HEK293T (cell line): ENCODE data around the gene MTG2.

Source experiments
- ARNT ChIP-seq: fragments of 450-650 bp; IDR thresholded peaks from 2 replicates; pipeline ENCODE4 v1.6.1; 2017; ENCODE audit warnings: mild to moderate bottlenecking
- BHLHE40 ChIP-seq: fragments of 450-650 bp; IDR thresholded peaks from 2 replicates; pipeline ENCODE4 v1.6.1; 2016; ENCODE audit warnings: mild to moderate bottlenecking, moderate library complexity, borderline replicate concordance
- CTBP1 ChIP-seq: fragments of 450-650 bp; IDR thresholded peaks from 2 replicates; pipeline ENCODE4 v1.6.1; 2016; ENCODE audit warnings: borderline replicate concordance
- ELF4 ChIP-seq: fragments of 450-650 bp; IDR thresholded peaks from 2 replicates; pipeline ENCODE4 v1.6.1; 2017; ENCODE audit warnings: antibody characterized with exemption
- FOXK2 ChIP-seq: fragments of 450-650 bp; IDR thresholded peaks from 2 replicates; pipeline ENCODE4 v1.6.1; 2016; ENCODE audit warnings: mild to moderate bottlenecking
- FOXM1 ChIP-seq: fragments of 450-650 bp; IDR thresholded peaks from 2 replicates; pipeline ENCODE4 v1.6.1; 2017; ENCODE audit warnings: mild to moderate bottlenecking, borderline replicate concordance
- L3MBTL2 ChIP-seq: fragments of 450-650 bp; conservative IDR thresholded peaks from 2 replicates; pipeline ENCODE4 v1.6.1; 2016; ENCODE audit warnings: mild to moderate bottlenecking
- NFRKB ChIP-seq: fragments of 450-650 bp; IDR thresholded peaks from 2 replicates; pipeline ENCODE4 v1.6.1; 2016; ENCODE audit warnings: mild to moderate bottlenecking, moderate library complexity
- PKNOX1 ChIP-seq: fragments of 450-650 bp; IDR thresholded peaks from 2 replicates; pipeline ENCODE4 v1.6.1; 2016
- SP1 ChIP-seq: fragments of 450-650 bp; IDR thresholded peaks from 2 replicates; pipeline ENCODE4 v1.6.1; 2017
- SUZ12 ChIP-seq: fragments of 450-650 bp; IDR thresholded peaks from 2 replicates; pipeline ENCODE4 v1.6.1; 2016; ENCODE audit warnings: mild to moderate bottlenecking
- TARDBP ChIP-seq: fragments of 450-650 bp; IDR thresholded peaks from 2 replicates; pipeline ENCODE4 v1.6.1; 2016
- ZNF384 ChIP-seq: fragments of 450-650 bp; IDR thresholded peaks from 2 replicates; pipeline ENCODE4 v1.6.1; 2016

DNA sequence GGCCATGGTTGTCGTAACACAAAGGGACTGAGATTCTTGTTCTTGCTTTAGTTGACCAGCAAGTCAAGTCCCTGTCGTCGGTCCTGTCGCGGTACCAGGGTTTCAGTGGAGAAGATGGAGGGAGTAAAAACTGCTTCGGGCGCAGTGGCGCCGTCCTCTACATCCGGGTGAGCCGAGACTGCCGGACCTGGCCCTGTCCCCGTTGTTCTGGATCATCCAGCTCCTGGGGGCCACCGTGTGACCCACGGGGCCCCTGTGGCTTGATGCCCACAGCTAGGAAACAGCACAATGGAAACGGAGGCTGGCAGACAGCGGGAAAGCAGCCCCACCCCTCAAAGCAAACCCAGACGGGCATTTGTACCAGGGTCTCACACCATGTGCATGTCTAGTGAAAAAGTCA is 15.0 kb downstream of the MTG2 start:
- no peak for TF ChIP-seq FOXM1
- no peak for TF ChIP-seq TARDBP
- no peak for TF ChIP-seq ELF4
- no peak for TF ChIP-seq ZNF384
- no peak for TF ChIP-seq BHLHE40
- no peak for TF ChIP-seq L3MBTL2
- TF ChIP-seq FOXK2 = no peak
- no peak for TF ChIP-seq PKNOX1
- TF ChIP-seq SP1 = no peak
- no peak for TF ChIP-seq SUZ12
- no peak for TF ChIP-seq ARNT
- TF ChIP-seq NFRKB = no peak
- no peak for TF ChIP-seq CTBP1
